OCI-LY1 (cell line): Measurements from ENCODE around the gene CAMK2A.

Experiments used
- CTCF ChIP-seq: fragments of 200-600 bp; sonication (generic), shearing (Covaris generic); IDR thresholded peaks from 2 replicates; pipeline ENCODE4 v1.5.1; 2017; ENCODE audit warnings: mild to moderate bottlenecking, antibody characterized with exemption, low read length, moderate library complexity, mixed read lengths
- EZH2 ChIP-seq: fragments of 200-600 bp; sonication (generic), shearing (Covaris generic); IDR thresholded peaks from 2 replicates; pipeline ENCODE4 v1.8.0; 2017; ENCODE audit warnings: borderline replicate concordance, mixed run types, mild to moderate bottlenecking, antibody characterized with exemption, low read length, moderate library complexity, mixed read lengths

- TF ChIP-seq CTCF (no peak), EZH2 (no peak)
Observed at GRCh38 chr5:150329881-150330876, 40.6 kb upstream of the CAMK2A start.
